ENCODE results near the gene EXO1.

GRCh38 chr1:241916196-241916595, 68.2 kb downstream of the EXO1 start:
- TF ChIP-seq CTCF (IDR thresholded peaks at IDR 0.05 in 2 of 3, conservative IDR thresholded peaks at IDR 0.05 in 1 of 3; ENCODE audit: borderline replicate concordance in 1 of 3, insufficient read depth in 1 of 3, low read depth in 2 of 3, low read length in 2 of 3) (no peak), SRF (IDR thresholded peaks at IDR 0.05; ENCODE audit: low read depth) (no peak), EZH2phosphoT487 (IDR thresholded peaks at IDR 0.05; ENCODE audit: borderline replicate concordance) (no peak), JUND (IDR thresholded peaks at IDR 0.05) (no peak), TCF7L2 (IDR thresholded peaks at IDR 0.05; ENCODE audit: borderline replicate concordance, extremely low read depth, insufficient read depth, insufficient read length) (no peak), POLR2A (IDR thresholded peaks at IDR 0.05; ENCODE audit: borderline replicate concordance, extremely low read depth, insufficient read depth, insufficient read length) (no peak), CEBPB (IDR thresholded peaks at IDR 0.05; ENCODE audit: low read depth) (no peak), SIN3A (IDR thresholded peaks at IDR 0.05; ENCODE audit: low read depth) (no peak), ZNF274 (IDR thresholded peaks at IDR 0.05; ENCODE audit: low read depth, low read length) (no peak)

Data from HCT116 (cell line).